CD4-positive, alpha-beta T cell (primary cell): ENCODE measurements around the gene ZNF22. TPM values are rescaled to one million over a fixed set of nuclear protein-coding genes. Genes with fewer than 3 reads are reported as not detected.

ENCODE experiments used
- ATAC-seq: fragments of 200-7000 bp; cut with Tn5 transposase; one replicate; pipeline ENCODE4 v1.10.0; 2022; ENCODE audit warnings: mild to moderate bottlenecking; ENCODE audit not compliant: poor library complexity
- CTCF ChIA-PET: fragments of 350-600 bp; sonication (Branson Sonifier 250); formaldehyde crosslinking; loops from one replicate; lab custom pipeline; 2021; ENCODE audit warnings: antibody characterized with exemption, inconsistent platforms; lab: Charles Lee
- POLR2A ChIA-PET: fragments of 350-600 bp; sonication (Branson Sonifier 250); formaldehyde crosslinking; loops from one replicate; lab custom pipeline; 2021; ENCODE audit warnings: antibody characterized with exemption, inconsistent platforms; lab: Charles Lee
- DNase-seq, 14 experiments: peaks; one replicate each; pipeline ENCODE4 v3.0.0-alpha.2; 2013 to 2020; ENCODE audit warnings: mixed read lengths in 2 of 14
- H3K27ac ChIP-seq, 2 donors: one replicate each; pipeline versions ENCODE4 v1.5.1 to v1.7.0; 2013; ENCODE audit warnings: low read length in 2 of 2, low read depth in 1 of 2, mild to moderate bottlenecking in 1 of 2
- H3K27me3 ChIP-seq, 2 experiments: 1 replicate in 1 of 2; 2 replicates in 1 of 2; pipeline versions ENCODE4 v1.6.1 to v1.7.0; 2013; ENCODE audit warnings: low read length in 2 of 2, control low read depth in 1 of 2, mild to moderate bottlenecking in 1 of 2, moderate library complexity in 1 of 2; ENCODE audit not compliant: insufficient read depth in 2 of 2, control insufficient read depth in 1 of 2
- H3K36me3 ChIP-seq: one replicate; pipeline ENCODE4 v1.6.1; 2013; ENCODE audit warnings: low read length, control low read depth; ENCODE audit not compliant: insufficient read depth
- H3K4me1 ChIP-seq: one replicate; pipeline ENCODE4 v1.6.1; 2013; ENCODE audit warnings: low read length, control low read depth; ENCODE audit not compliant: insufficient read depth
- H3K4me3 ChIP-seq: one replicate; pipeline ENCODE4 v1.5.1; 2013; ENCODE audit warnings: mild to moderate bottlenecking, low read length, moderate library complexity
- H3K9me3 ChIP-seq, 2 experiments: 1 replicate in 1 of 2; 2 replicates in 1 of 2; pipeline versions ENCODE4 v1.6.1 to v1.7.0; 2013; ENCODE audit warnings: low read length in 2 of 2, mild to moderate bottlenecking in 2 of 2, control low read depth in 1 of 2, moderate library complexity in 1 of 2; ENCODE audit not compliant: control insufficient read depth in 1 of 2, insufficient read depth in 1 of 2
- H3K27ac Mint-ChIP-seq: one replicate; pipeline ENCODE4 v1.8.0; 2020; ENCODE audit warnings: mixed read lengths
- H3K27me3 Mint-ChIP-seq: one replicate; pipeline ENCODE4 v1.8.0; 2021; ENCODE audit warnings: mixed read lengths
- H3K36me3 Mint-ChIP-seq: one replicate; pipeline ENCODE4 v1.8.0; 2021; ENCODE audit warnings: low read depth, mixed read lengths
- H3K4me1 Mint-ChIP-seq: one replicate; pipeline ENCODE4 v1.8.0; 2021; ENCODE audit warnings: low read depth, mixed read lengths
- H3K4me3 Mint-ChIP-seq: one replicate; pipeline ENCODE4 v1.8.0; 2020; ENCODE audit warnings: mild to moderate bottlenecking, mixed read lengths
- H3K9me3 Mint-ChIP-seq: one replicate; pipeline ENCODE4 v1.8.0; 2020; ENCODE audit warnings: mixed read lengths
- CTCF ChIP-seq: fragments of 200-600 bp; IDR thresholded peaks from one replicate; pipeline ENCODE4 v1.8.0; 2022; ENCODE audit warnings: antibody characterized with exemption, mild to moderate bottlenecking
- intact Hi-C, 2 experiments: fragments of 100-400 bp; cut with DNase I in 1 of 2; cut with micrococcal nuclease in 1 of 2; formaldehyde crosslinking; loops; one replicate each; pipeline versions ENCODE4 v1.15.1 to v1.9.0; 2023 to 2025; cut with DNase I, micrococcal nuclease
- total RNA-seq, 174 experiments: library from RNA in 2 of 174; stranded (reverse) in 2 of 174; gene quantifications; one replicate each; pipeline ENCODE4 v1.2.3 and lab custom pipeline; 2021 to 2026

The ZNF22 gene
- total RNA-seq, 2 experiments from 2014 or later: 14.1 to 15.3 TPM

DNA sequence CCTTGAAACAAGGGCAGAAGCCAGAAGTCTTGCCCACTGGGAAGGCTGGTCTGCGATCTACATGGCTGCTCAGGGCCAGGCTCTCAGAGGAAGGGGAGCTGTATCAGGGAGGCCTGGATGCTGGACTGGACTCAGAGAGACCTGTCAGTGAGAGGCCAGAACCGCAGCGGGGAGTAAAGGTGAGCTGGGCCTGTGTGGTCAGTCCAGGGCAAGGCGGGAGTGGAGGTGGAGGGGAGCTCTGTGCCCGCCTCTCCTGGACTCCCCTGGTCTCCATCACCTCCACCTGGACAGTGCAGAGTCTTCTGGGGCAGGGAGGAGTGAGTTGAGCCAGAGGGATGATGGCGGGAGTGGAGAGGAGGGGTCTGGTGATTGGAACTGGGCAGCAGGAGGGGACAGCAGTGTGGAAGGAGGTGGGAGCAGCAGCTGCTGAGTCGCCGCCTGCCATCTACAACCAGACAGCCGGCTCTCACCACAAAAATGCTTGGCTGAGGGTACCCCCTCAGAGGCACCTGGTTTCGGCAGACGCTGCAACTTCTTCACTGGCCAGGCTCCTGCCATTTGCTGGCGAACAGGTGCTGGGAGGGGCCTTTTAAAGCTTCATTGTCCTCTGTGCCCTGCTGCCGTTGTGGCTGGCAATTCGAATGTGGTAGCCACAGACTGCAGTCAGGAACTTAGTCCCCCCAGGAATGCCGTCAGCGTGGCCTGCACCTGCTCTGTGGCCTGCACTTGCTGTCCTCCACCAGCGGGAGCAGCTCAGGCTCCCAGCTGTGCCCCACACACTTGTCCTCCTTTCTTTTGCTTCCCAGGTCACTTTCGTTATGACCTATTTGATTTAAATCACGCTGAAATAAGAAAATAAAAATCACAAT is 37.6 kb upstream of the ZNF22 start:
- ATAC-seq: no peak
- H3K36me3 Mint-ChIP-seq: no peaks in the 10 kb centered on the region
- no peaks in the 10 kb centered on the region for H3K9me3 ChIP-seq
- H3K4me3 ChIP-seq: no peak overlapping the region
- no peak overlapping the region for H3K27ac Mint-ChIP-seq
- H3K4me1 Mint-ChIP-seq: peaks cover 35% of the 10 kb centered on the region
- H3K27me3 ChIP-seq: no peaks in the 10 kb centered on the region
- H3K27ac ChIP-seq: no peak overlapping the region
- peaks cover 35% of the 10 kb centered on the region for H3K4me1 ChIP-seq
- POLR2A ChIA-PET: interaction anchor here (1.0 kb wide), 1 partner anchor 11 kb away, joined by 3 read pairs; no protein-coding TSS in a partner anchor
- H3K9me3 Mint-ChIP-seq: no peaks in the 10 kb centered on the region
- no peaks in the 10 kb centered on the region for H3K36me3 ChIP-seq
- no peaks in the 10 kb centered on the region for H3K27me3 Mint-ChIP-seq
- peak in 2 of 14 experiments; percentile 18 to 37 for DNase-seq
- CTCF ChIA-PET: no interaction called here
- intact Hi-C loops: no loop called here
- no peak for TF ChIP-seq CTCF
- H3K4me3 Mint-ChIP-seq: no peak overlapping the region

DNA sequence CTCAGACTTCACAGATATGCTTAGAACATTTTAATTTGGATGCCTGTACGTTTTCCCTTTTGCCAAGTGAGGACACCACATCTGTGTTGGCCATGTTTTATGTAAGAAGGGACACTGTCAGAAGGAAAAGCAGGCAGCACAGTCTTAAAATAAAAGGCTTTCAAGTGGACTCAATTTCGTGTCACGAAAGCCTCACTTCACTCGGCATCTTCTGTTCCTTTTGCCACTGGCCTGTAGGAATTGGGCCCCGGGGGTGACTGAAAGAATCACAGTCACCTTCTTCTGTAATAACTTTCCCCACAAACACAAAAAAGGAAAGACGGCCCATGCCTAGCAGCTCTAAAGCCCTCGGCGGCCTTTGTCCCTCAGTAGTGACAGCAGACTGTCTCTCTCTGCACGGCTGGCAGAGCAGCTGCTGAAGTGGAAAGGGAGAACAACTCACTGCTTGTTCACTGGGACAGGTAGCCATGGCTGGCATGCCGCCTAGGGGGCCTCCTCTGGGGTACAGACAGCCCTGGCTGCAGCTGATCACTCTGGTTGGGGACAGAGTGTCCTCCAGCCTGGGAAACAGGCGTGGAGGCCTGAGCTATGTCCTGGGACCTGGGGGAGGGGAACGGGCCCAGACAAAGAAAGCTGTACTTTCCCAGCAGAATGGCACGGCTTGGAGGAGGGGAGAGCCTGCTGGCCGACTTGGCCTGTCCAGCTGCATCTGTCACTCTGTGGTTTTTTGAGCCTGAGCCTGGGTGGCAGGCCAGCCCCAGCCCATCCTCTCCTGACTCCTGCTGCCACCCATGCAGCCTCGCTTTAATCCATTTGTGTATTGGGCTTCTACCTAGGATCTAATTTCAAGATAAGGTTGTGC is 36.7 kb upstream of the ZNF22 start:
- CTCF ChIA-PET: no interaction called here
- no peak overlapping the region for H3K27ac ChIP-seq
- Mint-ChIP-seq H3K4me3 (no peak overlapping the region), H3K4me1 (peaks cover 33% of the 10 kb centered on the region), H3K36me3 (no peaks in the 10 kb centered on the region), H3K27me3 (no peaks in the 10 kb centered on the region), H3K9me3 (no peaks in the 10 kb centered on the region), H3K27ac (no peak overlapping the region)
- POLR2A ChIA-PET: interaction anchor here (0.6 to 1.0 kb wide), 2 partner anchors 10 to 14 kb away, joined by 3 read pairs; no protein-coding TSS in a partner anchor
- peak in 1 of 14 experiments; percentile 38 for DNase-seq
- H3K4me1 ChIP-seq: peaks cover 35% of the 10 kb centered on the region
- no peak for TF ChIP-seq CTCF
- intact Hi-C loops: no loop called here
- no peaks in the 10 kb centered on the region for H3K9me3 ChIP-seq
- ATAC-seq: no peak
- no peaks in the 10 kb centered on the region for H3K27me3 ChIP-seq
- no peak overlapping the region for H3K4me3 ChIP-seq
- H3K36me3 ChIP-seq: no peaks in the 10 kb centered on the region

GRCh38 chr10:44965104-44965503 is 35.6 kb upstream of the ZNF22 start:
- no peak overlapping the region for H3K27ac Mint-ChIP-seq
- no peaks in the 10 kb centered on the region for H3K27me3 ChIP-seq
- no peak overlapping the region for H3K4me3 Mint-ChIP-seq
- ChIA-PET CTCF (no interaction called here), POLR2A (no interaction called here)
- H3K27me3 Mint-ChIP-seq: no peaks in the 10 kb centered on the region
- TF ChIP-seq CTCF: no peak
- no peak overlapping the region for H3K4me3 ChIP-seq
- H3K9me3 ChIP-seq: no peaks in the 10 kb centered on the region
- DNase-seq (no peak), ATAC-seq (no peak)
- H3K36me3 ChIP-seq: no peaks in the 10 kb centered on the region
- H3K36me3 Mint-ChIP-seq: no peaks in the 10 kb centered on the region
- peaks cover 31% of the 10 kb centered on the region for H3K4me1 Mint-ChIP-seq
- intact Hi-C loops: no loop called here
- no peak overlapping the region for H3K27ac ChIP-seq
- no peaks in the 10 kb centered on the region for H3K9me3 Mint-ChIP-seq
- peaks cover 36% of the 10 kb centered on the region for H3K4me1 ChIP-seq
